Measurements from ENCODE around the gene TRIP13.

GRCh38 chr5:966345-966710, 73.6 kb downstream of the TRIP13 start:
- no peak for TF ChIP-seq POLR2A (IDR thresholded peaks at IDR 0.05)
- no peak for TF ChIP-seq CTCF (IDR thresholded peaks at IDR 0.05)

All from testis (tissue), 2 donors.